K562 (cell line): ENCODE results near the gene G2E3.
"Not testable (repeated sequence)": the region's sequence is repeated elsewhere in the genome, so short reads cannot be mapped to it uniquely, and the experiment has no call there.

Experiments used
- ATF7 ChIP-seq: fragments of 450-650 bp; IDR thresholded peaks from 2 replicates; pipeline ENCODE4 v1.7.1; 2014; ENCODE audit warnings: mild to moderate bottlenecking, moderate library complexity
- BRF1 ChIP-seq: IDR thresholded peaks from 3 replicates; pipeline ENCODE4 v1.6.1; 2011; ENCODE audit warnings: borderline replicate concordance, mild to moderate bottlenecking; ENCODE audit not compliant: insufficient read length; ENCODE audit errors: extremely low read depth
- CTCF ChIP-seq, 3 experiments: IDR thresholded peaks in 2 of 3; conservative IDR thresholded peaks in 1 of 3; 2 replicates each; pipeline ENCODE4 v1.5.1; 2011 to 2012; ENCODE audit warnings: low read length in 3 of 3, mild to moderate bottlenecking in 3 of 3, control low read depth in 2 of 3, improper control_type of control experiment in 1 of 3, inconsistent platforms in 1 of 3, low read depth in 1 of 3, mixed read lengths in 1 of 3, moderate library complexity in 1 of 3; ENCODE audit not compliant: insufficient read depth in 2 of 3
- POLR2AphosphoS5 ChIP-seq: IDR thresholded peaks from 2 replicates; pipeline ENCODE4 v1.6.1; 2011; ENCODE audit warnings: mild to moderate bottlenecking, low read depth, low read length, moderate library complexity; ENCODE audit not compliant: control insufficient read depth, insufficient read depth
- SMARCC2 ChIP-seq: fragments of 450-650 bp; IDR thresholded peaks from 2 replicates; pipeline ENCODE4 v1.6.1; 2017; ENCODE audit warnings: antibody characterized with exemption, moderate library complexity, mild to moderate bottlenecking, low read depth
- SMC3 ChIP-seq: conservative IDR thresholded peaks from 2 replicates; pipeline ENCODE4 v1.6.1; 2011; ENCODE audit warnings: low read depth, low read length, improper control_type of control experiment; ENCODE audit not compliant: insufficient read depth
- ZFP91 ChIP-seq: sonication (generic); formaldehyde crosslinking; IDR thresholded peaks from 2 replicates; pipeline ENCODE4 v1.8.0; 2022; ENCODE audit warnings: mild to moderate bottlenecking, missing genetic modification reagents
- ZKSCAN3 ChIP-seq: fragments of 250-450 bp; sonication (Bioruptor Pico); IDR thresholded peaks from 2 replicates; pipeline ENCODE4 v1.4.0; 2020
- ZNF232 ChIP-seq: sonication (generic); formaldehyde crosslinking; IDR thresholded peaks from 2 replicates; pipeline ENCODE4 v1.8.0; 2022; ENCODE audit warnings: mild to moderate bottlenecking, missing genetic modification reagents
- ZNF24 ChIP-seq: fragments of 450-650 bp; IDR thresholded peaks from 2 replicates; pipeline ENCODE4 v1.6.1; 2016

- not testable (repeated sequence) for TF ChIP-seq ZFP91 (CRISPR knock-in tag); SMC3; ZNF232 (CRISPR knock-in tag); ATF7; SMARCC2; POLR2AphosphoS5; BRF1; ZKSCAN3 (CRISPR knock-in tag); CTCF (IDR thresholded peaks at IDR 0.05 in 2 of 3, conservative IDR thresholded peaks at IDR 0.05 in 1 of 3; ENCODE audit: insufficient read depth in 2 of 3, low read depth in 1 of 3, low read length in 3 of 3)
- TF ChIP-seq ZNF24: peak; percentile 87
Observed at GRCh38 chr14:30604696-30605095, 45.7 kb downstream of the G2E3 start.
